HUES64 (cell line): Measurements from ENCODE around the gene CPSF4.

Source experiments
- H3K27ac ChIP-seq: 2 replicates; pipeline ENCODE4 v1.7.0; 2013; ENCODE audit warnings: low read depth, low read length, inconsistent platforms
- H3K27me3 ChIP-seq: 2 replicates; pipeline ENCODE4 v1.6.1; 2013; ENCODE audit warnings: mild to moderate bottlenecking, low read length; ENCODE audit not compliant: insufficient read depth
- H3K36me3 ChIP-seq: 2 replicates; pipeline ENCODE4 v1.6.1; 2013; ENCODE audit warnings: mild to moderate bottlenecking, low read length; ENCODE audit not compliant: insufficient read depth
- H3K4me1 ChIP-seq: 2 replicates; pipeline ENCODE4 v1.6.1; 2013; ENCODE audit warnings: mild to moderate bottlenecking, low read length, moderate library complexity; ENCODE audit not compliant: insufficient read depth
- H3K4me3 ChIP-seq: 2 replicates; pipeline ENCODE4 v1.5.1; 2013; ENCODE audit warnings: mild to moderate bottlenecking, low read length, moderate library complexity
- H3K9ac ChIP-seq: 2 replicates; pipeline ENCODE4 v1.6.1; 2013; ENCODE audit warnings: mild to moderate bottlenecking, low read depth, low read length
- H3K9me3 ChIP-seq: 2 replicates; pipeline ENCODE4 v1.6.1; 2013; ENCODE audit warnings: low read depth, low read length; ENCODE audit not compliant: insufficient read depth
- WGBS: fragments of 150-250, 120-280 bp; methylation state at CpG from one replicate; pipeline ENCODE4 v1.1.7; 2013; ENCODE audit warnings: missing lambda C conversion rate; 5-methylcytosine and 5-hydroxymethylcytosine counted together

CPSF4 gene

GRCh38 chr7:99469381-99470065 is 30.8 kb downstream of the CPSF4 start:
- Histone ChIP-seq H3K9me3 (no peaks in the 10 kb centered on the region), H3K27me3 (no peaks in the 10 kb centered on the region), H3K27ac (no peak overlapping the region; the same call in 1 of the 2 replicates), H3K4me3 (peak overlapping the region; percentile 50), H3K4me1 (no peaks in the 10 kb centered on the region), H3K36me3 (0 out of 2 replicates have a peak, but pooled peaks cover 1% of the 10 kb centered on the region), H3K9ac (peak overlapping the region; percentile 43; the same call in 1 of the 2 replicates)
- 41% methylated on average over 23 of the region's 23 CpGs for WGBS

- H3K9me3 ChIP-seq: no peaks in the 10 kb centered on the region
- H3K27me3 ChIP-seq: no peaks in the 10 kb centered on the region
- H3K36me3 ChIP-seq: peaks cover 12% of the 10 kb centered on the region
- peak within 1 kb of the TSS; percentile 97 for H3K4me3 ChIP-seq
- H3K27ac ChIP-seq: peak within 1 kb of the TSS; percentile 88
- H3K9ac ChIP-seq: peak within 1 kb of the TSS; percentile 85
- no peaks in the 10 kb centered on the region for H3K4me1 ChIP-seq
- 1% methylated on average over 56 of the region's 56 CpGs for WGBS
These were observed 34.0 kb downstream of the CPSF4 start, which contains the start of gene ZNF789 for GRCh38 chr7:99472561-99473314. Gene ZNF789, plus strand, starts transcription at chr7:99472890. Its CDS starts 3,567 bp downstream, at chr7:99476457.

GRCh38 chr7:99473315-99473596 is 34.5 kb downstream of the CPSF4 start:
- no peaks in the 10 kb centered on the region for H3K9me3 ChIP-seq

DNA sequence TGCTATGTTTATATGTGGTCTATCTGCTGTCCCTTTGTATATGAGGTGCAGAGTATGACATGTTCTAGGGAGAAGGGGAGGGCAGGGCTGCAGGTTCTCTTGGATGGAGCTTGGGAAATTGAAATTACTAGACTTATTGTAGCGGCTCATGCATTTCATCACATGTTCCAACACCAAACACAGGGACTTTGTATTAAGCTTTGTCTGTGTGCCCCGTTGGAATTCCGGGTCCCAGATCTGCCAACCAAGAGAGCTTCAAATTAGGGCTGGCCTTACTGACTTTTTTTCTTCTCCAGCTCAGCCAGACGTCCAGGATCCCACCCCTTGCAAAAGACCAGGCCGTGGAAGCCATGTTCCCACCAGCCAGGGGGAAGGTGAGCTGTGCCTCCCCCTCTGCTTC is 37.4 kb downstream of the CPSF4 start:
- no peaks in the 10 kb centered on the region for H3K4me1 ChIP-seq
- H3K27me3 ChIP-seq: no peaks in the 10 kb centered on the region
- no peak overlapping the region for H3K9ac ChIP-seq
- H3K27ac ChIP-seq: no peak overlapping the region
- WGBS: 88% methylated on average over 5 of the region's 5 CpGs
- no peaks in the 10 kb centered on the region for H3K9me3 ChIP-seq
- peaks cover 43% of the 10 kb centered on the region for H3K36me3 ChIP-seq
- no peak overlapping the region for H3K4me3 ChIP-seq

More at GRCh38 chr7:99473315-99473596, 34.5 kb downstream of the CPSF4 start:
- peak overlapping the region; percentile 97 for H3K4me3 ChIP-seq
- 9% methylated on average over 7 of the region's 7 CpGs for WGBS
- no peaks in the 10 kb centered on the region for H3K27me3 ChIP-seq
- peak overlapping the region; percentile 85 for H3K9ac ChIP-seq
- H3K4me1 ChIP-seq: no peaks in the 10 kb centered on the region
- H3K27ac ChIP-seq: peak overlapping the region; percentile 59; the same call in 1 of the 2 replicates
- H3K36me3 ChIP-seq: peaks cover 17% of the 10 kb centered on the region

DNA sequence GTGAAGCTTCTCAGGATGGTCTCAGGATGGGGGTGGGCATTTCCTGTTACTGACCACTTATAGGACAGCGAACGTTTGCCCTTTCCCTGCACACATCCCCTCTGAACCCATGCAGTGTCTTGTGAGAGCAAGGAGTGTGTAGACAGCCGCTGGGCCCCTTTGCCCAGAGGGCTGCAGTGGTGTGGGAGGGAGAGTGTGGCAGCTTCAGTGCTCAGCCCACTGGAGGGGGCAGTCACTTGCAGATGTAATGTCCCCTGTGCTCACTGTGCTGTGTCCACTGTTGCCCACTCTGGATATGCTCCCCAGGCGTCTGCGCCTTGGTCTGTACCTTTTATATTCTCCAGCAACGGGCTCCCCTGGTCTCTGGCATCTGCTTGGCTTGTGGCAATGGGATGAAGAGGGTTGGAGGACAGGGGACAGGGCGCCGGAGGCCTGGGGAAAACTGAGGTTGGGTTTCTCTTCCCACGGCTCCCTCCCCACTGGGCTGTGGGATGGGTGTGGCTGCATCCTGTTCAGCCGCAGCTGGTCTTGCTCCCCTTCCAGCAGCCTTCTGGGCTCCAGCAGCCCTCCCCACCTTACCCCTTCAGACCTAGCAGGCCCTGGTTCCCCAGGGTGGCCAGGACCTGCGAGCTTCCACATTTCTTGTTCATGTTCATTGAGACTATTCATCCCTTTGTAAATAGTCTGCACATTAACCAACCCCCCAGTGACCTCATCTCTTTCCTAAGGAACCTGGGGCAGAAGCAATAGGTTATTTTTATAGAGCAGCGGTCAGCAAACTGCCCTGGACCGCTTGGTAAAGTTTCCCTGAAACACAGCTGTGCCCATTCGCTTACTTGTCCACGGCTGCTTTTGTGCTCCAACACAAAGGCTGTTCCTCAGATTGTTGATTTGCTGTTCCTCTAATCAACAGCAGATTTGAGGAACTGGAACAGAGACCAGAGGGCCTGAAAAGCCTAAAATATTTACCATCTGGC is 40.0 kb downstream of the CPSF4 start:
- Histone ChIP-seq H3K27me3 (no peaks in the 10 kb centered on the region), H3K4me1 (no peaks in the 10 kb centered on the region), H3K9ac (no peak overlapping the region), H3K27ac (no peak overlapping the region), H3K36me3 (peaks cover 58% of the 10 kb centered on the region), H3K9me3 (no peaks in the 10 kb centered on the region), H3K4me3 (no peak overlapping the region)
- WGBS: 93% methylated on average over 14 of the region's 15 CpGs

DNA sequence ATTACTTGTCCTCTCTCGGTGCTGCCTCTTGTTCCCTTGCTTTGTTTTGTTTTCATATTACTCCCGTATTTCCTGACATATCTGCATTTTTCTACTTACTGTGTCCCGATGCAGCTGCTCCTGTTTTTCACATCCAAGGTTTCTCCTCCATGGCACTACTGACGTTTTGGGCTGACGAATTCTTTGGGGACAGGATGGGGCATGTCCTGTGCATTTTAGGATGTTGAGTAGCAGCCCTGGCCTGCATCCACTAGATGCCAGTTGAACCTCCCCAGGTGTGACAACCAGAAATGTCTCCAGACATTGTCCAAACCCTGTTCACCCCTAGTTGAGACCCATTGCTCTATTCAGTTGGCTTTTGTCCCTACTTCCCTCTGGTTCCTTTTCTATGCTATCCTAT is 46.4 kb downstream of the CPSF4 start:
- no peaks in the 10 kb centered on the region for H3K4me1 ChIP-seq
- peaks cover 30% of the 10 kb centered on the region for H3K36me3 ChIP-seq
- no peaks in the 10 kb centered on the region for H3K27me3 ChIP-seq
- H3K9me3 ChIP-seq: no peaks in the 10 kb centered on the region
- WGBS: 93% methylated on average over 5 of the region's 5 CpGs
- H3K9ac ChIP-seq: no peak overlapping the region
- no peak overlapping the region for H3K27ac ChIP-seq
- no peak overlapping the region for H3K4me3 ChIP-seq

GRCh38 chr7:99489235-99489634 is 50.5 kb downstream of the CPSF4 start:
- no peak overlapping the region for H3K27ac ChIP-seq
- no peaks in the 10 kb centered on the region for H3K4me1 ChIP-seq
- H3K9me3 ChIP-seq: peaks cover 12% of the 10 kb centered on the region
- H3K36me3 ChIP-seq: peaks cover 20% of the 10 kb centered on the region
- no peak overlapping the region for H3K4me3 ChIP-seq
- 86% methylated on average over 4 of the region's 4 CpGs for WGBS
- no peaks in the 10 kb centered on the region for H3K27me3 ChIP-seq
- no peak overlapping the region for H3K9ac ChIP-seq

DNA sequence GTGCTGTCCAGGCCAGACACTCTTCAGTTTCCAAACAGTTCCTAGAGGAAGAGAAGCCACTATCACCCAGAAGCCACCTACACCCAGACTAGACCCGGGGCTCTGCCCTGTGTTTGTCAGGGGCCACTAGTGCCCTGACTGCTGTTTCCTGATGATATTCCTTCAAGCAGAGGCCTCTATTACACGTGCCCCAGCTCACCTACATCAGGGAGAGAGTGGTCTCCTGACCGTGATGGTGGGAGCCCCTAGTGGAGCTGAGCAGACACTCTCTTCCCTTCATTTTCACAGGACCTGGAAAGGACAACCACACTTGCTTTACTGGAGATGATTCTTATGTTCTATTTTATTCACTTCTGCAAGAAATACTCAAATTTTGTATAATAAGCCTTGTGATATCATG is 52.1 kb downstream of the CPSF4 start:
- Histone ChIP-seq H3K36me3 (peaks cover 25% of the 10 kb centered on the region), H3K4me1 (no peaks in the 10 kb centered on the region), H3K9ac (no peak overlapping the region), H3K9me3 (peaks cover 16% of the 10 kb centered on the region), H3K27ac (no peak overlapping the region), H3K4me3 (no peak overlapping the region), H3K27me3 (no peaks in the 10 kb centered on the region)
- WGBS: 79% methylated on average over 3 of the region's 3 CpGs

GRCh38 chr7:99493823-99494222 is 55.1 kb downstream of the CPSF4 start:
- peaks cover 7% of the 10 kb centered on the region; the same call in 1 of the 2 replicates for H3K4me1 ChIP-seq
- no peak overlapping the region for H3K9ac ChIP-seq
- H3K36me3 ChIP-seq: peaks cover 38% of the 10 kb centered on the region
- no peak overlapping the region for H3K4me3 ChIP-seq
- no peaks in the 10 kb centered on the region for H3K27me3 ChIP-seq
- peaks cover 16% of the 10 kb centered on the region for H3K9me3 ChIP-seq
- H3K27ac ChIP-seq: no peak overlapping the region
- WGBS: 93% methylated on average over 6 of the region's 6 CpGs

- H3K27ac ChIP-seq: no peak overlapping the region
- H3K27me3 ChIP-seq: no peaks in the 10 kb centered on the region
- H3K36me3 ChIP-seq: peaks cover 32% of the 10 kb centered on the region
- peak overlapping the region; percentile 84 for H3K4me3 ChIP-seq
- 93% methylated on average over 4 of the region's 6 CpGs for WGBS
- H3K4me1 ChIP-seq: peaks cover 8% of the 10 kb centered on the region; the same call in 1 of the 2 replicates
- peaks cover 14% of the 10 kb centered on the region for H3K9me3 ChIP-seq
- H3K9ac ChIP-seq: no peak overlapping the region
These were observed 59.2 kb downstream of the CPSF4 start for GRCh38 chr7:99497766-99498545.
